ENCODE data around the gene YPEL1.

DNA sequence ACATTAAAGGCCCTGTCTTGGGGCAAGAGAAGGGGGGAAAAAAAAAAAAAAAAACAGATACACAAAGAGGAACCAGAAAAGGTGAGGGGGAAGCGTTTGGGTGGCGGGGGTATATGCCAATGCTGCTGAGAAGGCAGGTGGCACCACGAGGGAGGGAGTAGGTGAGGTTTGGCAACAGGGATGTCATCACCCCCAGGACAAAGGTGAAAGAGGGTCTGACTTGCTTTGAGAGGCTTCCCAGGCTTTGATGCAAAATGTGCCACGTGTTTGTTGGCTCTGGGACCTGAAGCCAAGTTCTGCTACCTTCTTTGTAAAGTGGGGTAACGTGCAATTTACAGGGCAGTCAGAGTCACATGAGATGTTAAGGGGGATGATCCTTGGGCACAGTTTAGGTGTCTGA lies 4.1 kb downstream of the YPEL1 start:
- TF ChIP-seq, protein P1, sequence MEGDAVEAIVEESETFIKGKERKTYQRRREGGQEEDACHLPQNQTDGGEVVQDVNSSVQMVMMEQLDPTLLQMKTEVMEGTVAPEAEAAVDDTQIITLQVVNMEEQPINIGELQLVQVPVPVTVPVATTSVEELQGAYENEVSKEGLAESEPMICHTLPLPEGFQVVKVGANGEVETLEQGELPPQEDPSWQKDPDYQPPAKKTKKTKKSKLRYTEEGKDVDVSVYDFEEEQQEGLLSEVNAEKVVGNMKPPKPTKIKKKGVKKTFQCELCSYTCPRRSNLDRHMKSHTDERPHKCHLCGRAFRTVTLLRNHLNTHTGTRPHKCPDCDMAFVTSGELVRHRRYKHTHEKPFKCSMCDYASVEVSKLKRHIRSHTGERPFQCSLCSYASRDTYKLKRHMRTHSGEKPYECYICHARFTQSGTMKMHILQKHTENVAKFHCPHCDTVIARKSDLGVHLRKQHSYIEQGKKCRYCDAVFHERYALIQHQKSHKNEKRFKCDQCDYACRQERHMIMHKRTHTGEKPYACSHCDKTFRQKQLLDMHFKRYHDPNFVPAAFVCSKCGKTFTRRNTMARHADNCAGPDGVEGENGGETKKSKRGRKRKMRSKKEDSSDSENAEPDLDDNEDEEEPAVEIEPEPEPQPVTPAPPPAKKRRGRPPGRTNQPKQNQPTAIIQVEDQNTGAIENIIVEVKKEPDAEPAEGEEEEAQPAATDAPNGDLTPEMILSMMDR (IDR thresholded peaks at IDR 0.05 in 2 of 3, conservative IDR thresholded peaks at IDR 0.05 in 1 of 3; ENCODE audit: borderline replicate concordance in 1 of 3, insufficient read depth in 1 of 3, low read depth in 2 of 3, low read length in 2 of 3) = no peak
- TF ChIP-seq ELF1 (IDR thresholded peaks at IDR 0.05; ENCODE audit: borderline replicate concordance, low read depth) = no peak
- no peak for TF ChIP-seq POLR2AphosphoS5 (IDR thresholded peaks at IDR 0.05; ENCODE audit: low read depth, low read length)
